NCI-H2227 treated with DMSO at 0.1 percent for 48 hours (cell line): ENCODE measurements around the gene EIF4H.
"Not testable (repeated sequence)": the region's sequence is repeated elsewhere in the genome, so short reads cannot be mapped to it uniquely, and the experiment has no call there.

Experiments
- DNase-seq: peaks from one replicate; lab custom pipeline; 2025; lab: John Stamatoyannopoulos, UW

The EIF4H gene

DNA sequence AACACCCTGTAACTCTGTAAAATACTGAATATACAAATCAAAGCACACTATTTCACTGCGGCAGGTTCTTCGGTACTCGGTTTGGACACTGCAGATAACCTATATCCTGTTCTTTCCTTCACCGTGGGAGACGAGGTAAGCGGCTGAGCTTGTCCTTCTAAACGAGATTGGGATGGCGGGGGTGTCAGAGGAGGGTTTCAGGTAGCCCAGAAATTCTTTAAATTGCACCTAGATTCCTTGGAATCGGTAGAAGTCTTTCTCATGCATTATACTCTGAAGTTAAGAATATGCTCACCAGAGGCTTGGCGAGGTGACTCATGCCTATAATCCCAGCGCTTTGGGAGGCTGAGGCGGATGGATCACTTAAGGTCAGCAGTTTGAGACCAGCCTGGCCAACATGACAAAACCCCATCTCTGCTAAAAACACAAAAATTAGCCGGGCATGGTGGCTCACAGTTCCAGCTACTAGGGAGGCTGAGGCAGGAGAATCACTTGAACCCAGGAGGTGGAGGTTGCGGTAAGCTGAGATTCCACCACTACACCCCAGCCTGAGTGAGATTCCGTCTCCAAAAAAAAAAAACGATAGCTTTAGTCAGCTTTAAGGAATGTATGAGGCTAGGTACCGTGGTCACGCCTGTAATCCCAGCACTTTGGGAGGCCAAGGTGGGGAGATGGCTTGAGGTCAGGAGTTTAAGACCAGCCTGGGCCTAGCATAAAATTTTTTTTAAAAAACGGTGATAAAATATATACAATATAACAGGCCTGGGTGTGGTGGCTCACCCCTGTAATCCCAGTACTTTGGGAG, 25.6 kb downstream of the EIF4H start:
- no peak for DNase-seq

DNA sequence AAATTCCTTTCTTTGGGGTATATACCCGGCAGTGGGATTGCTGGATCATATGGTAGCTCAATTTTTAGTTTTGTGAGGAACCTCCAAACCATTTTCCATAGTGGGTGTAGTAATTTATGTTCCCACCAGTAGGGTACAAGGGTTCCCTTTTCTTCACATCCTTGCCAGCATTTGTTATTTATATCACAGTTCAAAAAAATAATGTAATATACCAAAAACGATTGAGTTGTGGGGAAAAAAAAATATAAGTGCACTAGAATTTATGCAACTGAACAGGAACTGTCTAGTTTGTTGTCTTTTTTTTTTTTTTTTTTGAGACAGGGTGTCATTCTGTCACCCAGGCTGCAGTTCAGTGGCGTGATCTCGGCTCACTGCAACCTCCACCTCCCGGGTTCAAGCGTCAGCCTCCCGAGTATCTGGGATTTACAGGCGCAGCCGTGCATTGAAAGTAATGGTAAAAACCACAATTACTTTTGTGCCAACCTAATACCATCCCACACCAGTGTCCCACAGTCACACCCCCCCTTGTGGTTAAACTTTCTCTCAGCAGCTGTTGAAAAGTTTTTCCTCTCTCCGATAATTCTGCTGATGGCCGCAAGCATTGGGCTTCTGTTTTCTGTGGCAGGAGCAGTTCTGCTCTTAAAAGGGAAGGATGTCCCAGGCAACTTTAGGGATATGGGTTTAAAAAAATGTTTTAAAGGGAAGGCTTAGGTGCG, 28.8 kb downstream of the EIF4H start:
- no peak for DNase-seq

DNA sequence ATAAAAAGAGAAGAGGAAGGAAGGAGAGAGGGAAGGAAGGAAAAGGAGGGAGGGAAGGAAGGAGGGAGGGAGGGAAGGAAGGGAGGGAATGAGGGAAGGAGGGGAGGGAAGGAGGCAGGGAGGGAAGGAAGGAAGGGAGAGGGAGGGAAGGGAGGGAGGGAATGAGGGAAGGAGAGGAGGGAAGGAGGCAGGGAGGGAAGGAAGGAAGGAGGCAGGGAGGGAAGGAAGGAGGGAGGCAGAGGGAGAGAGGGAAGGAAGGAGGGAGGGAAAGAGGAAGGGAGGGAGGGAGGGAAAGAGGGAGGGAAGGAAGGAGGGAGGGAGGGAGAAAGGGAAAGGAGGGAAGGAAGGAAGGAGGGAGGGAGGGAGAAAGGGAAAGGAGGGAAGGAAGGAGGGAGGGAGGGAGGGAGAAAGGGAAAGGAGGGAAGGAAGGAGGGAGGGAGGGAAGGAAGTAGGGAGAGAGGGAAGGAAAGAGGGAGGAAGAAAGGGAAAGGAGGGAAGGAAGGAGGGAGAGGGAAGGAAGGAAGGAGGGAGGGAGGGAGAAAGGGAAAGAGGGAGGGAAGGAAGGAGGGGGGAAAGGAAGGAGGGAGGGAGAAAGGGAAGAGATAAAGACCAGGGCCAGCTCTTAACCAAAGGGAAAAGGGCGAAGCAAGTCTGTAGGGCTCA, 29.9 kb downstream of the EIF4H start:
- no peak for DNase-seq

DNA sequence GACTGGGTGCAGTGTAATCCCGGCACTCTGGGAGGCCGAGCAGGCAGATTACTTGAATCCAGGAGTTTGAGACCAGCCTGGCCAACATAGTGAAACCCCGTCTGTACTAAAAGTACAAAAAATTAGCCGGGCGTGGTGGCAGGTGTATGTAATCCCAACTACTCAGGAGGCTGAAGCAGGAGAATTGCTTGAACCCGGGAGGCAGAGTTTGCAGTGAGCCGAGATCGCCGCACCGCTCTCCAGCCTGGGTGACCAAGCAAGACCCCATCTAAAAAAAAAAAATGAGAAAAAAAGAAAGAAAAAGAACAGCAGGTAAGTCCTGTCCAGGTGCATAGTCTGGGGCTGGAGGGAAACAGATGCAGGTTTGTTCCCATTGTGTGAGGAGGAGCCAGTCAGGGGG, 31.9 kb downstream of the EIF4H start:
- DNase-seq: not testable (repeated sequence)

DNA sequence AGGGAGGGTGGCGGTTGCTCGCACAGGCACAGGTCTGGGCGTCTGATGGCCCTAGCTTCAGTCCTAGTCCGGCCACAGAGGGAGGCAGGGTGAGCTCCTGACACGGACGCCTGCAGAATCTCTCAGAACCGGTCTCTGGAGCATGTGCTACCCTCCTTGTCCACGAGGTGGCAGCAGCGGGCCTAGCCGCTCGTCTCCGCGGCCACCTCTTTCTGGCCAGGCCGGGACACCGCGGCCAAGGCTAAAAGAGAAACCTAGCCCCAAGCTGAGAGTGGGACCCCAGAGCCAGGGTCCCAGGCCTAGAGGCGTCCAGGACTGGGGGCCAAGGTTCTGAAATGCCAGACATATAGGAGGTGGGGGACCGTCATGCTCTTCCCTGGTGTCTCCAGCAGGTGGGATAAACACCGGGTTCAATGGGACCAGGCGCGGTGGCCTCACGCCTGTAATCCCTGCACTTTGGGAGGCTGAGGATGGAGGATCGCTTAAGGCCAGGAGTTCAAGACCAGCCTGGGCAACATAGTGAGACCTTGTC, 32.5 kb downstream of the EIF4H start:
- peak; percentile 65 for DNase-seq

DNA sequence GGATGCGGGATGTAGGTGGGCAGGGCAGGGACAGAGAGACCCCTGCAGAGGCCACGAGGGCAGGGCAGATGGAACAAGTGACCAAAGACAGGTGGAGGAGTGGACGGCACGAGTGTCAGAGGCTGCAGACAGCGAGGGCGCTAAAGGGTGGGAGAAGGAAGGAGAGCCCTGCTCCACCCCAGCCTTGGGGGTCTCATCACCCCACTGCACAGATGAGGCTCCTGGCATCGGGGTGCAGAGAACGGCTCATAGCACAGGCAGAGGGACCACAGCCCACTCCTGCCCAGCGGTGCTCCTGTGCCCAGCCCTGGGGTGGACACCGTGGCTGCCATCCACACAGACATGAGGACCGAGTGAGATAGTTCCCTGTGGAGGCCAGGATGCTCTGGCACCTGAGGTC, 33.4 kb downstream of the EIF4H start:
- no peak for DNase-seq

DNA sequence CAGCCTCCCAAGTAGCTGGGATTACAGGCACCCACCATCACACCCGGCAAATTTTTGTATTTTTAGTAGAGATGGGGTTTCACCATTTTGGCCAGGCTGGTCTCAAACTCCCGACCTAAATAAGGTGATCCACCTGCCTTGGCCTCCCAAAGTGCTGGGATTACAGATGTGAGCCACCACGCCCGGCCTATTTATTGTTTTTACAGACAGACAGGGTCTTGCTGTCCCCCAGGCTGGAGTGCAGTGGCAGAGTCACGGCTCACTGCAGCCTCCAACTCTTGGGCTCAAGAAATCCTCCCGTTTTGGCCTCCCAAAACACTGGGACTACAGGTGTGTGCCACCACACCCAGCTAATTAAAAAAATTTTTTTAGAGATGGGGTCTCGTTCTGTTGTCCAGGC, 34.1 kb downstream of the EIF4H start:
- DNase-seq: not testable (repeated sequence)

DNA sequence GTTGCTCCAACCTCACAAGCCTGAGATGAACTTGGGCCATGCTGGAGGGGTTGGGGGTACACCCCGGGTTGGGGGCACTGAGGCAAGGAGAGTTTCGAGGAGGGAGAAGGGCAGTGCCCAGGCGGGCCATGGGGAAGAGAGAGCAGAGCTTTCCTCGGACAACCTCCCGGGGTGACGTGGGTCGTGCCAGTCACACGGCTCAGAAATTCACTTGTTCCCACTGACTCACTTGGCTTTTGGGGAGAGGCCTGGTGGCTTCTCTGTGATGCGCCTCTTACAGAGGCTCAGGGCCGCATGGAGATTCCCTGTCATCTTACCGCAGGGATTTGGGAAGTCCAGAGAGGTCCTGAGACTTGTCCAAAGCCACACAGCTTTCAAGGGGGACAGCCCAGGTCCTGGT, 38.5 kb downstream of the EIF4H start:
- no peak for DNase-seq

DNA sequence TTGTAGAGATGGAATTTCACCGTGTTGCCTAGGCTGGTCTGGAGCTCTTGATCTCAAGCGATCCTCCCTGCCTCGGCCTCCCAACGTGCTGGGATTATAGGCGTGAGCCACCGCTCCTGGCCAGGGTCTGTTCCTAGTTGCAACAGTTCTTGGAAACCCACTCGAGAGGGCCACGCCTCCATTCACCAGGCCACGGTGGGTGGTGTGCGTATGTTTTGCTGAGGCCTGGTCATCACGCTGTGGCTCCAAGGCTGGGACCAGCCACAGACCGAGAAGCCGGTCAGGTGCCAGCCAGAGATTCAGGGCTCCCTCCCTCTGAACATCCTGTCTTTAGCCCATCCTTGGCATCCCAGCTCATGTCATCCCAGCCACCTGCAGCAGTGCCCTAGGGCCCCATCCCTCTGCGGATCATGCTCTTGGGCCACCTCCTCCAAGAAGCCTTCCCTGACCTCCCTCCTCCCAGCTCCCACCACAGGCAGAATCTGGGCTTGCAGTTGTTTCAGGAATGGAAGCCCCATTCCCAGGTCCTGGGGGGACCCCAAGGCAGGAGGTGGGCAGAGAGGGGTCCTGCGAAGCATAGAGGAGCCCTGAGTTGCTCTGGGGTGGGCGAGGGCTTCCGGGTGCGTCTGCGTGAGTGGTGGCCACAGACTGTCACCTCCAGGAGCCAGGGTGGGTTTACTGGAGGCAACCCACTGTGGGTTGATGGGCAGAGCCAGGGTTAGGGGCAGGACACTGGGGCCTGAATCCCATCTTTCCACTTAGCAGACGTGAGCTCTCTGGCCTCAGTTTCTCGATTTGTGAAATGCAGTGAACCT, 40.9 kb downstream of the EIF4H start:
- DNase-seq: no peak

DNA sequence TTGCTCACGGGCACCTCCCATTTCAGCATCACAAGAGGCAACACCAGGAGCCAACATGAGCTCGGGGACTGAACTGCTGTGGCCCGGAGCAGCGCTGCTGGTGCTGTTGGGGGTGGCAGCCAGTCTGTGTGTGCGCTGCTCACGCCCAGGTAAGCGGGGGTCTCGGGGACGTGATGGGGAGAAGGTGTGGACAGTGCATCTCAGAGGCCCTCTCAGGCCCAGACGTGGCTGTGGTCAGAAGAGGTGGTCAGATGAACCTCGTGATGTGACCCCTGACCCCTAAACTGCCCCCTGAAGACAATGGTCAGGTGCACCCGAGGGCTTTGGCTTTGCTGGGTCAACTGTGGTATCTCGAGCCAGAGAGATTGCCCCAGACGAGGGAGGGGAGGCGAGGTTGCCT, 41.8 kb downstream of the EIF4H start:
- no peak for DNase-seq

DNA sequence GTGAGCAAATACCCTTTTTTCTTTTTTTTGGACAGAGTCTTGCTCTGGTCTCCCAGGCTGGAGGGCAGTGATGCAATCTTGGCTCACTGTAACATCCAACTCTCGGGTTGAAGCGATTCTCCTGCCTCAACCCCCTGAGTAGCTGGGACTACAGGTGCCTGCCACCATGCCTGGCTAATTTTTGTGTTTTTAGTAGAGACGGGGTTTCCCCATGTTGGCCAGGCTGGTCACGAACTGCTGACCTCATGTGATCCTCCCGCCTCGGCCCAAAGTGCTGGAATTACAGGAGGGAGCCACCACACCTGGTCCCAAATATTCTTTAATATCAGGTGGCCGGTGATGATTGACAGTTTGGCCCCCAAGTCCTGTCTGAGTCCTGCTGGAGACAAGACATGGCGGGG, 42.2 kb downstream of the EIF4H start:
- DNase-seq: no peak

DNA sequence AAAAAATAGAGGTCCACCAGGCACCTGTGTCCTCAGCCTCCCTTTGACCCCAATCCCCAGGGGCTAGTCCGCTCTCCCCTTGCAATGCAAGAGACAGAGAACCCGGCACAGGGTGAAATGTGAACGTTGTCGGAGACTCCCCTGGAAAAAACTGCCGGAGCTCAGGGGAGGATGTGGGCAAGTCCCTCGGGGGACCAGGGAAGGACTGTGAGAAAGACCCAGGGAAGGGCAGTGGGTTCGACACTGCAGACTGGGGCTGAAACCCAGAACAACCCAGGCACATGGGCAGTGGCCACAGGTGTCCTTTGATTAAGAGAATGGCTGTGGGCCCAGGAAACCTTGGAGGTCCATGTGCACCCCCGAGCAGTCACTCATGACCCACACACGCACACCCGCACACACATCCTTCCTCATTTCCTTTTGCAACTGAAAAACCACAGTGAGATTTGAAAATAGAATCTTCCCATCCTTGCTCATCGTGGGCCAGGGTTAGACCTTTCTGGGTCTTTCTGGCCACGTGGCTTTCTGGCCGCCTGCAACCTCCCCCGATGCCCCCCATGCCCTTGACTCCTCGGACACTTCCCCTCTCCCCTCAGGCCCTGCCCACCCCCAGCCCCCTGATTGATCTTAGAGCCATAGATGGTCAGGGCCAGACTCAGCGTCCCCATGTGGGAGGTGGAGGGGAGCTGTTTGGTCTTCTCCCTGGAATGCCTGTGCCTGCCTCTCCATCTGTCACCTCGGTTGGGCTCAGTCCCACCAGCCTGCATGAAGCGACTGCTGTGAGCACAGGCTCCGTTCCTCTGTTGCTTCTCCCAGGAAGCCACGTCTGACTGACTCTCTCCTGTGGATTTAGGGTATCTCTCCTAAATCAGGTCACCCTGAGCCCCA, 43.5 kb downstream of the EIF4H start:
- no peak for DNase-seq

DNA sequence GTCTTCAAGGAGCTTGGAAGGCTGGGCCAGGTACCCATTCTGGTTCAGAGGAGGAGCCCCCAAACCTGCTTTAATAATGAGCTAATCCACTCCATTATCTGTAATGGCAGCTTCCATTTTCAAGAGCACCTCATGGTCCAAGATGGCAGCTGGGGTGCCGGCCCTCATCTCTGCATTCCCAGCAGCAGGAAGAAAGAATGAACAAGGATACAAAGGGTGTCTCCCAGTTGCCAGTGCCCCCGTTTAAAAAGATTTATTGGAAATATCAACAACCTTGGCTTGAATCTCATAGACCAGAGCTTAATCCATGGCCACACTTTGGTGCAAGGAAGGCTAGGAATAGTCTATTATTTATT, 44.2 kb downstream of the EIF4H start:
- no peak for DNase-seq

DNA sequence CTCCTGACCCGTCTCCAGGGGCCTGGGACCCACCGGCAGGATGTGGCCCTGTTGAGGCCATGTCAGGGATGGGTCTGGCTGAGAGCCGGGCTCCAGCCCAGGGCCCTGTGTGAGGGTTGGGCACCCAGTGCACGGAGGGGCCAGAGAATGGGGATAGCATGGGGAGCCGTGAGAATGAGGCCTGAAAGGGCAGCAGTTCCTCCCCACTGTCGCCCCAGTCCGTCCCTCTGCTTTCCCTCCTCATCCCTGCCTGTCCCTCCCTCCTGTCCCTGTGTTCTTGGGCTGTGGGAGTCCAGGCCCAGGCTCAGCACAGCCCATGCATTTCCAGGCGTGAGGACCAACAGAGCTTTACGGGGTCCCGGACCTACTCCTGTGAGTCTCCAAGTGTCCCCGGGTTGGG, 45.3 kb downstream of the EIF4H start:
- DNase-seq: no peak

DNA sequence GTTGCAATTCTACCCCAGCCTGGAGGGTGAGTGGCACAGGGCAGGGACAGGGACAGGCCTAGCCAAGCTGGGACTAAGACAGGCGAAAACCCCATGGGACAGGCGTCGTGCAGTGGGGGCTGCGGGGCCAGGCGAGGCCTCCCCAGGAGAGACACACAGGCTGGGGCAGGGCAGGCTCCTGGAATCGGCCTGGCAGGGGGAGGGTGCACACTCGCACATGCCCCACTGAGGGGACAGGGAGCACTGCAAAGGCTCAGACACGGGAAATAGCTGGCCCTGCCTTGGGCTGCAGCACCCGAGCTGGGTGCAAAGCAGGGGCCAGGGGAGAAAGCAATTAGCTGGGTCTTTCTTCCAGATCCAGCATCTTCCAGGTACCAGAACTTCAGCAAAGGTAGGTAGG, 46.1 kb downstream of the EIF4H start:
- DNase-seq: no peak

DNA sequence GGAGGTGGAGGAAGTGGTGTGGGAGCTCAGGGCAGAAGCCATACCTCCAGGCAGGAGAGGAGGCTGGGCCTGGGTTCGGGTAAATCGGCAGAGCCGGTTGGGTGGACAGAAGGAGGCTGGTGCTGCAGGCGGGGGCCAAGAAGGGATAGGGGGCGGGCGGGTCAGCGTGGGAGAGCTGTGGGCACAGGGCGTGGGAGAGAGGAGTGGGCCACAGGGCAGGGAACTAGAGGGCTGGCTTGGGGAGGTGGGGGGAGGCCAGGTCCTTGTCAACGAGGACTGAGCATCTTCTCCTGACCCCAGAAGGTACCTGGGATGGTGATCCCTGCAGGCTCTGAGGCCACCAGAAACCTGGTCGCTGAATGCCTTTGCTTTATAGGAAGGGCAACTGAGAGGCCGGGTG, 47.6 kb downstream of the EIF4H start:
- no peak for DNase-seq

DNA sequence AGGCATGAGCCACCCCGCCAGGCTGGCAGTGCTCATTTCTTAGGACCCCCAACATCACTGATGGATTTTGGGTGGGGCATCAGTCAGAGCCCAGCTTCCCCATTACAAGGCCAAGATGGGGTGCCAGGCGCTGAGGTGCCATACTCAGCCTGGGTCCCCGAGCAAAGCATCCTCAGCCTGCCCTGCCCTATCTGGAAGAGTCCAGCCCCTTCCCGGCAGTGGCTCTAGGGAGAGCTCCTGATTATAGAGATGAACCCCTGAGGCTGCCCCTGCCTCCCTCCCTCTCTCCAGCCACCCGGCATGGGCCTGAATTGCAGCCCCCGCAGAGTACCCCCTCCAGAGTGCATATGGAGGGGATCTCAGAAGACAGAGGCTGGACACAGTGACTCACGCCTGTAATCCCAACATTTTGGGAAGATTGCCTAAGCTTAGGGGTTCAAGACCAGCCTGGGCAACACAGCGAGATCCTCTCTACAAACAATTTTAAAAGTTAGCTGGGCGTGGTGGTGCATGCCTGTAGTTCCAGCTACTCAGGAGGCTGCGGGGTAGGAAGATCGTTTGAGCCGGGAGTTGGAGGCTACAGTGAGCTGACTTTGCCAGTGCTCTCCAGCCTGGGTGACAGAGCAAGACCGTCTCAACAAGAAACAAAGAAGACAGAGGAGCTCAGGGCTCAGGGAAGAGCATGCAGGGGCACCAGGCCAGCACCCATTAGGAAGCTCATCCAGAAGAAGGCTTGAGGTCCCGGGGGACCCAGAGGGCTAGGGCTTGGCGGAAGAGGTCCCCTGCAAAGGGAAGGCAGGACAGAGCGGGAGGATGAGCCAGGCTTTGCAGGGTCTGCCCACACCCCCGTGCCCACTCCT, 48.9 kb downstream of the EIF4H start:
- no peak for DNase-seq

DNA sequence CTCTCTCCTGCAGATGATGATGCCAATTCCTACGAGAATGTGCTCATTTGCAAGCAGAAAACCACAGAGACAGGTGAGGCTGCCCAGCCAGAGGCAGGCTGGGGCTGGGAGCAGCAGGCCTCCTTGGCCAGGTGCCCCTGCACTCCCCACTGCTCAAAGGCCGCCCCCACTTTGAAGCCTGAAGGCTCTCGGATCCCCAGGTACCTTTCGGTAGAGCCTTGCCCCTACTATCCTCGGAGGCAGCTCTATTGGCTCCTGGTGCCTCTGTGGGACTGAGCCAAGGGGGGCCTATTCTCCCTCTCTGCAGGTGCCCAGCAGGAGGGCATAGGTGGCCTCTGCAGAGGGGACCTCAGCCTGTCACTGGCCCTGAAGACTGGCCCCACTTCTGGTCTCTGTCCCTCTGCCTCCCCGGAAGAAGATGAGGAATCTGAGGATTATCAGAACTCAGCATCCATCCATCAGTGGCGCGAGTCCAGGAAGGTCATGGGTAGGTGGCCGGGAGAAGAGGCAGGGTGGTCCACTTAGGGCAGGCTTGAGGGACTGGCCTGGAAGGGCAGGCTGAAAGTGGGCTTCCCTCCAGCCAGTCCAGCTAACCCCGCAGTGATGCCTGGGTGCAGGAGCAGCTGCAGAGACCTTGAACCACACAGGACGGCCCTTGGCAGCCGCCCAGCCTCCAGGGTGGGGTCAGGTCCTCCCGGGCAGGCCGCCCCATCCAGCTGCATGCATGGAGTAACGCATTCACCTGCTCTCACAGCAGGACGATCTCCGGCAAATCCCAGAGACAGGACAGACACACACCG, 49.8 kb downstream of the EIF4H start:
- no peak for DNase-seq

DNA sequence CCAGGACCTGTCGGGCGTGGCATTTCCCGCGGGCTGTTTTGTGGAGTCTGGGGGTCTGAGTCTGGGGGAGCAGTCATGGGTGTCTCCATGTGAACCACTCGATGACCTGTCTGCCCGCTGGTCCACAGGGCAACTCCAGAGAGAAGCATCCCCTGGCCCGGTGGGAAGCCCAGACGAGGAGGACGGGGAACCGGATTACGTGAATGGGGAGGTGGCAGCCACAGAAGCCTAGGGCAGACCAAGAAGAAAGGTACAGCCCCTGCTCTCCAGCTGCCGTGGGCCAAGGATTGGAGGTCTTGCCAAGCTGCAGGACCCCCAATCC, 50.3 kb downstream of the EIF4H start:
- DNase-seq: no peak
